ENCODE measurements around the gene KCNB1. TPM values are rescaled to one million over a fixed set of nuclear protein-coding genes. Genes with fewer than 3 reads are reported as not detected.

Gene KCNB1
- total RNA-seq, 1 experiment from 2014 or later, result 0.09 TPM

DNA sequence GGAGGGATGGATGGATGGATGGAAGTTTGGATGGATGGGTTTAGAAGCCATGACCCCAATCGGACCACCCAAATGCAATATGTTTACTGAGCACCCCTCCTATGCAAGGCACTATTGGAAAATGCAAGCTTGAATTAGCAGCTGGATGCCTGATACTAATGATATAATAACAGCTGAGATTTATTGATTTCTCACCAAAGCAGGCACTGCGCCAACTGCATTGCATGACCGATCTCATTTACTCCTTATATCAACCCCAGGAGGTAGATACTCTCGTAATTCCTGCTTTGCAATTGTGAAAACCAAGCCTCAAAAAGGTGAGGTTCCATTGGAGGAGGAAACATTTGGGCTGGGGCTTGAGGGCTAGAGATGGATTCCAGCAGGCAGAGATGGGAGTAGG lies 89.7 kb downstream of the KCNB1 start:
- Mint-ChIP-seq H3K9me3 (ENCODE audit: unreplicated experiment) (no peaks in the 10 kb centered on the region), H3K27me3 (ENCODE audit: insufficient read depth, unreplicated experiment) (peaks cover 28% of the 10 kb centered on the region), H3K27ac (ENCODE audit: unreplicated experiment) (no peak overlapping the region), H3K36me3 (ENCODE audit: insufficient read depth, unreplicated experiment) (no peaks in the 10 kb centered on the region), H3K4me1 (ENCODE audit: low read depth, unreplicated experiment) (no peaks in the 10 kb centered on the region), H3K4me3 (ENCODE audit: unreplicated experiment) (no peak overlapping the region)
- no peak for TF ChIP-seq CTCF (IDR thresholded peaks at IDR 0.05; ENCODE audit: insufficient read depth in 1 of 2, low read depth in 1 of 2, low read length in 1 of 2, severe bottlenecking in 1 of 2, unreplicated experiment in 1 of 2)
- no peaks in the 10 kb centered on the region for H3K36me3 ChIP-seq (ENCODE audit: control insufficient read depth, insufficient read depth, low read length)
- BruUV-seq (replicated peaks), result no TSS peak
- intact Hi-C loops (cut with micrococcal nuclease; ENCODE audit: unreplicated experiment), result no loop called here
- CTCF ChIA-PET, result no interaction called here
- no peak overlapping the region for H3K4me3 ChIP-seq (ENCODE audit: low read depth, low read length)
- no peak for DNase-seq
- POLR2A ChIA-PET, result no interaction called here
- H3K27me3 ChIP-seq (replicated peaks; ENCODE audit: control insufficient read depth, insufficient read depth, low read length), result peaks cover 3% of the 10 kb centered on the region
- H3K4me1 ChIP-seq, result 0 out of 2 replicates have a peak, but pooled peaks cover 4% of the 10 kb centered on the region
- no peaks in the 10 kb centered on the region for H3K9me3 ChIP-seq

DNA sequence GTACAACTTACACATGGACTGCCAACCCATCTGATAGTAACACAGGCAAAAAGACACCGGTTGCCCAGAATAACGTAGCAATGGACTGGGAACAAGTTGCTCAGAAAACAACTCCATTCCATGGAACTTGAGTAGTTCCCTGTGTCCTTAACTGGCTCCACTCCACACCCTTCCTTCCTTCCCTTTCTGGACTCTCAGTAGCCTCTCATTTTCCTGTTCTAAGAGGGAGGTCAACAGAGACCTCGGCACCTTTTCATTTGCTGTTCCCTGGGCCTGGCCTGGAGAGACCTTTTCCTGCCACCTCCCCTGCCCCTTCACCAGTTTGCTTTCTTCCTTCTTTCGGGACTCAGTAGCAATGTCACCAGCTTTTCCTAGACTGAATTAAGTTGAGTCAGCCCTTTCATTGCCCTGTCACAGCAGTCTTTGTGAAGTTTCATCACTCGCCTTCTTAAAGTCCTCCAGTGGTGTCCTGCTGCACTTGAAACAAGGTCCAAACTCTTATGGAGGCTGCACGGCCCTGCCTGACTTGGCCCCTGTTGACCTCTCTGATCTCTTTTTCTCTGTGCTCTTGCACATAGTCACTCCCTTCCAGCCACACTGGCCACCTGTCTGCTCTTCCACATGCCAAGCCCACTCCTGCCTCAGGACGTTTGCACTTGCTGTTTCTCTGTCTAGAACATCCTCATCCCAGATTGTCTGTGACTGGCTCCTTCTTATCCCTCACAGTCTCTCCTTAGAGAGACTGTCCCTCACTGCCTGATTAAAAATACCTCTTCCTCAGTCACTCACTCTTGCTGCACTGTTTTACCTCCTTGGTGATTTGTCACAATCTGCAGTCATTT lies 90.8 kb downstream of the KCNB1 start:
- Mint-ChIP-seq H3K9me3 (ENCODE audit: unreplicated experiment) (no peaks in the 10 kb centered on the region), H3K4me3 (ENCODE audit: unreplicated experiment) (no peak overlapping the region), H3K27me3 (ENCODE audit: insufficient read depth, unreplicated experiment) (peaks cover 30% of the 10 kb centered on the region), H3K36me3 (ENCODE audit: insufficient read depth, unreplicated experiment) (no peaks in the 10 kb centered on the region), H3K4me1 (ENCODE audit: low read depth, unreplicated experiment) (no peaks in the 10 kb centered on the region), H3K27ac (ENCODE audit: unreplicated experiment) (no peak overlapping the region)
- Histone ChIP-seq H3K4me1 (0 out of 2 replicates have a peak, but pooled peaks cover 4% of the 10 kb centered on the region), H3K9me3 (no peaks in the 10 kb centered on the region), H3K4me3 (ENCODE audit: low read depth, low read length) (no peak overlapping the region), H3K36me3 (ENCODE audit: control insufficient read depth, insufficient read depth, low read length) (no peaks in the 10 kb centered on the region), H3K27me3 (replicated peaks; ENCODE audit: control insufficient read depth, insufficient read depth, low read length) (peaks cover 3% of the 10 kb centered on the region)
- intact Hi-C loops (cut with micrococcal nuclease; ENCODE audit: unreplicated experiment), result no loop called here
- no TSS peak for BruUV-seq (replicated peaks)
- CTCF ChIA-PET, result no interaction called here
- DNase-seq, result no peak
- TF ChIP-seq CTCF (IDR thresholded peaks at IDR 0.05; ENCODE audit: insufficient read depth in 1 of 2, low read depth in 1 of 2, low read length in 1 of 2, severe bottlenecking in 1 of 2, unreplicated experiment in 1 of 2), result no peak
- POLR2A ChIA-PET, result no interaction called here

DNA sequence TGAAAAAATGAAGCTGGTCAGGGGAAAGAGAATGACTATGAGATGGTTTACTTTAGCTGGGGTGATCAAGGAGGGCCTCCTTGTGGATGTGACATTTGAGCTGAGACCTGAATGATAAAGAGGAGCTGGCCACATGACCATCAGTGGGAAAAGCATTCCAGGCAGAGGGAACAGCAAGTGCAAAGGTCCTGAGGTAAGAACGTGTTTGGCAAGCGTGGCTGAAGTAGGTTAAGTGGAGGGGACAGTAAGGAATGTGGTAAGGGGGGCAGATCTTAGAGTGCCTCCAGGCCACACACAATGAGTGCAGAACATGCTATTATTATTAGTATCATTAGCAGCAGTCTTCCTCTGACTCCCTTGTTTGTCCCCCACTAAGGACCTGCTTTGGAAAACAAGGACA lies 92.6 kb downstream of the KCNB1 start:
- BruUV-seq (replicated peaks), result no TSS peak
- Mint-ChIP-seq H3K9me3 (ENCODE audit: unreplicated experiment) (no peaks in the 10 kb centered on the region), H3K4me3 (ENCODE audit: unreplicated experiment) (no peak overlapping the region), H3K36me3 (ENCODE audit: insufficient read depth, unreplicated experiment) (no peaks in the 10 kb centered on the region), H3K27me3 (ENCODE audit: insufficient read depth, unreplicated experiment) (peaks cover 28% of the 10 kb centered on the region), H3K27ac (ENCODE audit: unreplicated experiment) (no peak overlapping the region), H3K4me1 (ENCODE audit: low read depth, unreplicated experiment) (no peaks in the 10 kb centered on the region)
- ChIA-PET POLR2A (no interaction called here), CTCF (interaction anchor here (0.5 to 1.5 kb wide), 3 partner anchors 27 to 222 kb away, joined by 3 to 5 read pairs (median 3); no protein-coding TSS in a partner anchor)
- 0 out of 2 replicates have a peak, but pooled peaks cover 4% of the 10 kb centered on the region for H3K4me1 ChIP-seq
- peaks cover 3% of the 10 kb centered on the region for H3K27me3 ChIP-seq (replicated peaks; ENCODE audit: control insufficient read depth, insufficient read depth, low read length)
- TF ChIP-seq CTCF (IDR thresholded peaks at IDR 0.05; ENCODE audit: insufficient read depth in 1 of 2, low read depth in 1 of 2, low read length in 1 of 2, severe bottlenecking in 1 of 2, unreplicated experiment in 1 of 2), result no peak
- no peak overlapping the region for H3K4me3 ChIP-seq (ENCODE audit: low read depth, low read length)
- DNase-seq, result no peak
- intact Hi-C loops (cut with micrococcal nuclease; ENCODE audit: unreplicated experiment), result no loop called here
- H3K36me3 ChIP-seq (ENCODE audit: control insufficient read depth, insufficient read depth, low read length), result no peaks in the 10 kb centered on the region
- no peaks in the 10 kb centered on the region for H3K9me3 ChIP-seq

Data from Caco-2 (cell line).